B cell (primary cell): Measurements from ENCODE around the gene NKAPL. TPM values are rescaled to one million over a fixed set of nuclear protein-coding genes. Genes with fewer than 3 reads are reported as not detected.

Source experiments
- ATAC-seq: fragments of 200-7000 bp; cut with Tn5 transposase; one replicate; pipeline ENCODE4 v1.10.0; 2021; ENCODE audit warnings: low read depth, mild to moderate bottlenecking, moderate number of reproducible peaks, moderate library complexity
- CTCF ChIA-PET: fragments of 350-600 bp; sonication (Branson Sonifier 250); formaldehyde crosslinking; loops from one replicate; lab custom pipeline; 2021; ENCODE audit warnings: antibody characterized with exemption, inconsistent platforms; lab: Charles Lee
- POLR2A ChIA-PET: fragments of 350-600 bp; sonication (Branson Sonifier 250); formaldehyde crosslinking; loops from one replicate; lab custom pipeline; 2021; ENCODE audit warnings: antibody characterized with exemption; lab: Charles Lee
- DNase-seq: peaks from one replicate; pipeline ENCODE4 v3.0.0; 2013
- H2AFZ ChIP-seq: 2 replicates; pipeline ENCODE4 v1.6.1; 2012; ENCODE audit warnings: mild to moderate bottlenecking, low read depth, low read length; ENCODE audit not compliant: insufficient read depth, poor library complexity, severe bottlenecking
- H3K27ac ChIP-seq, 2 donors: 1 replicate in 1 of 2; 2 replicates in 1 of 2; pipeline ENCODE4 v1.5.1; 2012 to 2013; ENCODE audit warnings: low read length in 2 of 2, mild to moderate bottlenecking in 2 of 2, moderate library complexity in 1 of 2
- H3K27me3 ChIP-seq, 4 experiments: fragments of 200-600 bp in 1 of 4; sonication (generic) in 1 of 4; replicated peaks in 1 of 4; 1 replicate in 2 of 4; 2 replicates in 2 of 4; pipeline versions ENCODE4 v1.6.1 to v1.7.0; 2013 to 2016; ENCODE audit warnings: low read length in 3 of 4, mild to moderate bottlenecking in 2 of 4, mixed read lengths in 1 of 4, moderate library complexity in 1 of 4; ENCODE audit not compliant: insufficient read depth in 4 of 4, control insufficient read depth in 3 of 4; ENCODE audit errors: control extremely low read depth in 1 of 4
- H3K36me3 ChIP-seq, 2 experiments: replicated peaks in 1 of 2; 1 replicate in 1 of 2; 2 replicates in 1 of 2; pipeline versions ENCODE4 v1.6.1 to v1.7.1; 2013; ENCODE audit warnings: low read length in 1 of 2; ENCODE audit not compliant: insufficient read depth in 2 of 2, control insufficient read depth in 1 of 2; ENCODE audit errors: control extremely low read depth in 1 of 2, extremely low read depth in 1 of 2
- H3K4me1 ChIP-seq, 2 donors: fragments of 200-600 bp in 1 of 2; sonication (generic) in 1 of 2; 1 replicate in 1 of 2; 2 replicates in 1 of 2; pipeline versions ENCODE4 v1.5.1 to v1.6.1; 2013 to 2017; ENCODE audit warnings: low read length in 2 of 2; ENCODE audit not compliant: control insufficient read depth in 2 of 2, insufficient read depth in 2 of 2
- H3K4me2 ChIP-seq: replicated peaks from 2 replicates; pipeline ENCODE3; 2012; ENCODE audit warnings: mild to moderate bottlenecking, low read depth, low read length; ENCODE audit not compliant: poor library complexity, severe bottlenecking
- H3K4me3 ChIP-seq, 5 experiments: fragments of 200-600 bp in 1 of 5; sonication (generic) in 1 of 5; 1 replicate in 3 of 5; 2 replicates in 2 of 5; pipeline versions ENCODE4 v1.5.1 to v1.7.0; 2011 to 2016; ENCODE audit warnings: low read length in 4 of 5, mild to moderate bottlenecking in 4 of 5, low read depth in 2 of 5, control low read depth in 1 of 5, moderate library complexity in 1 of 5; ENCODE audit not compliant: insufficient read depth in 1 of 5; ENCODE audit errors: control extremely low read depth in 1 of 5, extremely low read depth in 1 of 5
- H3K79me2 ChIP-seq: fragments of 200-600 bp; sonication (generic); one replicate; pipeline ENCODE4 v1.6.0; 2016; ENCODE audit warnings: low read length; ENCODE audit not compliant: control insufficient read depth, insufficient read depth
- H3K9ac ChIP-seq: fragments of 200-600 bp; sonication (generic); 2 replicates; pipeline ENCODE4 v1.6.1; 2017; ENCODE audit warnings: mild to moderate bottlenecking, low read length, moderate library complexity
- H3K9me3 ChIP-seq, 3 donors: one replicate each; pipeline versions ENCODE4 v1.6.1 to v1.7.1; 2013; ENCODE audit warnings: low read length in 2 of 3; ENCODE audit not compliant: control insufficient read depth in 2 of 3, insufficient read depth in 1 of 3; ENCODE audit errors: control extremely low read depth in 1 of 3
- H4K20me1 ChIP-seq: 2 replicates; pipeline ENCODE4 v1.6.0; 2012; ENCODE audit warnings: mild to moderate bottlenecking, low read length; ENCODE audit not compliant: insufficient read depth, control insufficient read depth, poor library complexity, severe bottlenecking
- H3K27ac Mint-ChIP-seq: one replicate; pipeline ENCODE4 v1.8.0; 2021; ENCODE audit warnings: mixed read lengths
- H3K27me3 Mint-ChIP-seq: one replicate; pipeline ENCODE4 v1.8.0; 2021; ENCODE audit warnings: mixed read lengths
- H3K4me1 Mint-ChIP-seq: one replicate; pipeline ENCODE4 v1.8.0; 2021; ENCODE audit warnings: mixed read lengths
- H3K4me3 Mint-ChIP-seq: one replicate; pipeline ENCODE4 v1.8.0; 2021; ENCODE audit warnings: mixed read lengths
- H3K9me3 Mint-ChIP-seq: one replicate; pipeline ENCODE4 v1.8.0; 2022; ENCODE audit warnings: mixed read lengths; ENCODE audit not compliant: insufficient read depth
- EZH2 ChIP-seq: IDR thresholded peaks from 2 replicates; pipeline ENCODE4 v1.6.1; 2012; ENCODE audit warnings: borderline replicate concordance, low read depth, mild to moderate bottlenecking, moderate library complexity, low read length; ENCODE audit not compliant: insufficient read depth, poor library complexity, severe bottlenecking
- WGBS: methylation state at CpG from one replicate; pipeline ENCODE4 v1.1.5; 2013; ENCODE audit warnings: missing lambda C conversion rate; ENCODE audit not compliant: insufficient coverage; 5-methylcytosine and 5-hydroxymethylcytosine counted together
- intact Hi-C: fragments of 100-400 bp; cut with micrococcal nuclease; formaldehyde crosslinking; loops from one replicate; pipeline ENCODE4 v1.10.0; 2022
- polyA minus RNA-seq: library from RNA; depleted of rRNA, polyadenylated mRNA; stranded (reverse); fragments of >200 nt; gene quantifications from 2 replicates; pipeline ENCODE4 v1.2.3, GENCODE V29; 2012
- polyA plus RNA-seq: library from polyadenylated mRNA; depleted of rRNA; stranded (reverse); fragments of >200 nt; gene quantifications from 2 replicates; pipeline ENCODE4 v1.2.3, GENCODE V29; 2012
- total RNA-seq, 2 donors: library from RNA; stranded (reverse); fragments of 120-200 nt in 1 of 2; gene quantifications; 1 replicate in 1 of 2; 2 replicates in 1 of 2; pipeline versions ENCODE4 v1.2.3 to v1.2.4, GENCODE V29; 2013 to 2022
- TF ChIP-seq, protein P1 (sequence below): fragments of 200-600 bp; IDR thresholded peaks from one replicate; pipeline ENCODE4 v1.8.0; 2022; ENCODE audit warnings: antibody characterized with exemption, mild to moderate bottlenecking

Gene NKAPL
- 0.52 and 0.66 TPM in 2 replicates for total RNA-seq
- 0.23 TPM for total RNA-seq (2013)
- not detected in 2 replicates for polyA plus RNA-seq
- polyA minus RNA-seq: not detected in 2 replicates

DNA sequence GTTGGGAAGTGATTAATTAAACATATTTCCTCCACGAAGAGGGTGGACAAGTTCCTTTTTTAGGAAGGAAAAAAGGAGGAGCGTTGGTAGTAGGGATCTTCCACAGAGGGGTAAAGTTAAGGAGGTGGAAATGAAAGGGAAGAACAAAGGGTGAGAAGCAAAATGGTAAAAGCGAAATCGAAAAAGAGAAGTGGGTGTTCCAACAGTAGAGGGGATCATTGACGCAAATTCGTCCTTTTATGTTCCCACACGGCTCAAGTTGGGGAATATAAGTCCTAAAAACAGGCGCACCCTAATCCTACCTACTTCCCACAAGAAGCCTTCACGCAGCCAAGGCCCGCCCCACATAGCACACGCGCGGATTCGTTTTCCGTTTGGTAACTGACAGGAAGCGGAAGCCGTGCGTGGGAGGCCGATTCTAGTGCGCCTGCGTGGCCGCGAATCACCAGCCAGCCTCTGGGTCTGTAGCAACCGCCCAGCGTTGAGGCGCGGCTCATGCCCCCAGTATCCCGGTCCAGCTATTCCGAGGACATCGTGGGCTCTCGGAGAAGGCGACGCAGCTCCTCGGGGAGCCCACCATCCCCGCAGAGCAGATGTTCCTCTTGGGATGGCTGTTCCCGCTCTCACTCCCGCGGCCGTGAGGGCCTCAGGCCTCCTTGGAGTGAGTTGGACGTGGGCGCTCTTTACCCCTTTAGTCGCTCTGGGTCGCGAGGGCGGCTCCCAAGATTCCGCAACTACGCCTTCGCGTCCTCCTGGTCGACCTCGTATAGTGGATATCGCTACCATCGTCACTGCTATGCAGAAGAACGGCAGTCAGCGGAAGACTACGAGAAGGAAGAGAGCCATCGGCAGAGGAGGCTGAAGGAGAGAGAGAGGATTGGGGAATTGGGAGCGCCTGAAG lies at the start of gene NKAPL:
Gene NKAPL, plus strand, starts transcription at position 421 of the 901 bp plus-strand sequence. Its CDS starts 75 bp downstream, at position 496.
- H3K27ac Mint-ChIP-seq: peak within 1 kb of the TSS; percentile 23
- H3K4me2 ChIP-seq: peak within 1 kb of the TSS; percentile 52
- no peaks in the 10 kb centered on the region for H3K36me3 ChIP-seq
- peak within 1 kb of the TSS in 1 of 2 donors; percentile 13 for H3K27ac ChIP-seq
- peaks cover 0 to 11% of the 10 kb centered on the region in 2 donors for H3K4me1 ChIP-seq
- H4K20me1 ChIP-seq: no peaks in the 10 kb centered on the region
- POLR2A ChIA-PET: interaction anchor here (0.6 kb wide), 1 partner anchor 179 kb away, joined by 5 read pairs; the partner anchor contains the start of gene ZNF165
- H3K9ac ChIP-seq: peak within 1 kb of the TSS; percentile 29
- no peak for TF ChIP-seq EZH2
- TF ChIP-seq, protein P1, sequence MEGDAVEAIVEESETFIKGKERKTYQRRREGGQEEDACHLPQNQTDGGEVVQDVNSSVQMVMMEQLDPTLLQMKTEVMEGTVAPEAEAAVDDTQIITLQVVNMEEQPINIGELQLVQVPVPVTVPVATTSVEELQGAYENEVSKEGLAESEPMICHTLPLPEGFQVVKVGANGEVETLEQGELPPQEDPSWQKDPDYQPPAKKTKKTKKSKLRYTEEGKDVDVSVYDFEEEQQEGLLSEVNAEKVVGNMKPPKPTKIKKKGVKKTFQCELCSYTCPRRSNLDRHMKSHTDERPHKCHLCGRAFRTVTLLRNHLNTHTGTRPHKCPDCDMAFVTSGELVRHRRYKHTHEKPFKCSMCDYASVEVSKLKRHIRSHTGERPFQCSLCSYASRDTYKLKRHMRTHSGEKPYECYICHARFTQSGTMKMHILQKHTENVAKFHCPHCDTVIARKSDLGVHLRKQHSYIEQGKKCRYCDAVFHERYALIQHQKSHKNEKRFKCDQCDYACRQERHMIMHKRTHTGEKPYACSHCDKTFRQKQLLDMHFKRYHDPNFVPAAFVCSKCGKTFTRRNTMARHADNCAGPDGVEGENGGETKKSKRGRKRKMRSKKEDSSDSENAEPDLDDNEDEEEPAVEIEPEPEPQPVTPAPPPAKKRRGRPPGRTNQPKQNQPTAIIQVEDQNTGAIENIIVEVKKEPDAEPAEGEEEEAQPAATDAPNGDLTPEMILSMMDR: no peak
- H3K9me3 Mint-ChIP-seq: no peaks in the 10 kb centered on the region
- H3K27me3 ChIP-seq: peaks cover 0 to 11% (median 2%) of the 10 kb centered on the region in 4 experiments
- peak within 1 kb of the TSS; percentile 85 for H3K4me3 Mint-ChIP-seq
- ATAC-seq (peak; percentile 66), DNase-seq (peak; percentile 71)
- CTCF ChIA-PET: no interaction called here
- peaks cover 3% of the 10 kb centered on the region for H3K27me3 Mint-ChIP-seq
- peak within 1 kb of the TSS; percentile 82 for H2AFZ ChIP-seq
- WGBS: 62% methylated on average over 55 of the region's 58 CpGs
- intact Hi-C loops: no loop called here
- H3K9me3 ChIP-seq: peaks cover 0 to 14% (median 6%) of the 10 kb centered on the region in 3 donors
- H3K4me3 ChIP-seq: peak within 1 kb of the TSS; percentile 31 to 51 (median 45)
- H3K4me1 Mint-ChIP-seq: peaks cover 4% of the 10 kb centered on the region
- H3K79me2 ChIP-seq: no peaks in the 10 kb centered on the region
